GM23248 (cell line): ENCODE measurements around the gene TSPEAR. TPM values are rescaled to one million over a fixed set of nuclear protein-coding genes. Genes with fewer than 3 reads are reported as not detected.

Experiments
- DNase-seq: peaks from one replicate; pipeline ENCODE4 v3.0.0-alpha.2; 2015
- H2AFZ ChIP-seq: fragments of 200-600 bp; sonication (generic); 2 replicates; pipeline ENCODE4 v1.6.1; 2016; ENCODE audit warnings: antibody characterized with exemption
- H3F3A ChIP-seq: fragments of 200-600 bp; sonication (generic); 2 replicates; pipeline ENCODE4 v1.6.1; 2016; ENCODE audit warnings: mild to moderate bottlenecking, antibody characterized with exemption, mixed run types; ENCODE audit not compliant: insufficient read depth
- H3K27ac ChIP-seq: fragments of 200-600 bp; sonication (generic); 2 replicates; pipeline ENCODE4 v1.5.1; 2016; ENCODE audit warnings: mild to moderate bottlenecking
- H3K27me3 ChIP-seq: fragments of 200-600 bp; sonication (generic); replicated peaks from 2 replicates; pipeline ENCODE4 v1.6.1; 2016; ENCODE audit warnings: mild to moderate bottlenecking; ENCODE audit not compliant: insufficient read depth
- H3K36me3 ChIP-seq: fragments of 200-600 bp; sonication (generic); 2 replicates; pipeline ENCODE4 v1.6.1; 2016; ENCODE audit warnings: low read depth, mild to moderate bottlenecking
- H3K4me1 ChIP-seq: fragments of 200-600 bp; sonication (generic); 2 replicates; pipeline ENCODE4 v1.6.1; 2016; ENCODE audit warnings: mild to moderate bottlenecking; ENCODE audit not compliant: insufficient read depth
- H3K4me2 ChIP-seq: fragments of 200-600 bp; sonication (generic); one replicate; pipeline ENCODE4 v1.6.1; 2016; ENCODE audit warnings: mild to moderate bottlenecking; ENCODE audit not compliant: unreplicated experiment
- H3K4me3 ChIP-seq: fragments of 200-600 bp; sonication (generic); 2 replicates; pipeline ENCODE4 v1.5.1; 2016; ENCODE audit warnings: mild to moderate bottlenecking
- H3K79me2 ChIP-seq: fragments of 200-600 bp; sonication (generic); 2 replicates; pipeline ENCODE4 v1.6.1; 2016; ENCODE audit warnings: mild to moderate bottlenecking; ENCODE audit not compliant: insufficient read depth
- H3K9ac ChIP-seq: fragments of 200-600 bp; sonication (generic); 2 replicates; pipeline ENCODE4 v1.6.1; 2016; ENCODE audit warnings: mild to moderate bottlenecking
- H3K9me2 ChIP-seq: fragments of 200-600 bp; sonication (generic); 2 replicates; pipeline ENCODE4 v1.6.1; 2016; ENCODE audit warnings: mixed run types, mild to moderate bottlenecking, moderate library complexity; ENCODE audit not compliant: insufficient read depth
- H3K9me3 ChIP-seq: fragments of 200-600 bp; sonication (generic); one replicate; pipeline ENCODE4 v1.6.1; 2017; ENCODE audit warnings: low read depth
- H4K20me1 ChIP-seq: fragments of 200-600 bp; sonication (generic); 2 replicates; pipeline ENCODE4 v1.6.0; 2016; ENCODE audit not compliant: insufficient read depth
- EZH2 ChIP-seq: fragments of 200-600 bp; sonication (generic); IDR thresholded peaks from 2 replicates; pipeline ENCODE4 v1.6.1; 2018; ENCODE audit warnings: antibody characterized with exemption, mild to moderate bottlenecking; ENCODE audit not compliant: insufficient read depth, poor library complexity, severe bottlenecking
- EZH2phosphoT487 ChIP-seq: fragments of 200-600 bp; sonication (generic); IDR thresholded peaks from 2 replicates; pipeline ENCODE4 v1.6.1; 2018; ENCODE audit warnings: antibody characterized with exemption, moderate library complexity, mild to moderate bottlenecking, low read depth; ENCODE audit not compliant: insufficient read depth
- whole genome bisulfite sequencing, 2 experiments: methylation state at CpG; one replicate each; pipeline ENCODE4 v1.1.6; 2015 to 2017; ENCODE audit warnings: low lambda C conversion rate in 2 of 2, low coverage in 1 of 2; ENCODE audit errors: missing lambda C conversion rate in 2 of 2; 5-methylcytosine and 5-hydroxymethylcytosine counted together
- in situ Hi-C: fragments of 300-500 bp; cut with MboI; formaldehyde crosslinking; loops from 2 replicates; pipeline ENCODE4 v1.15.0; 2020
- polyA plus RNA-seq: library from polyadenylated mRNA; unstranded; fragments of >200 nt; fragmentation: Nextera tagmentation; extraction: Ambion mirVana; gene quantifications from 2 replicates; pipeline ENCODE4 v1.2.1, GENCODE V29; 2016
- total RNA-seq: library from RNA; depleted of rRNA; stranded (reverse); fragments of >200 nt; shearing (Covaris generic); gene quantifications from 2 replicates; pipeline ENCODE4 v1.2.3, GENCODE V29; 2014

The TSPEAR gene
- total and polyA plus RNA-seq, 2 experiments from 2014 or later, result not detected

DNA sequence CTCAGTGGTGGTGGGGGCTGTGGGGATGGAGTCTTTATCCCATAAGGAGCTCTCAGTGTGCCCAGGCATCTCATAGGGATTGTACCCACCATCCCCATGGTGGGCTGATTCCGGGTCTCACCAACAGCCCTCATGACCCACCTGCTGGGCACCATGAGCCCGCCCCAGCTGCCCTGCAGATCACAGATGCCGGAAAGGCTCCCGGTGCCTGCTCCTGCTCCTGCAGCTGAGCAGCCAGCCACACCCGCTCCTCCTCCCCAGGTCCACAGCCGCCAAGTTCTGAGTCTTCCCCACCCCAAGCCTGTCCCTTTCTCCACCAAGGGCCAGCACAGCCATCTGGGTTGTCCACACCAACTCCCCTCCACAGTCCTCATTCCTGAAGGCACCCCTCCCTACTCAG lies 15.5 kb upstream of the TSPEAR start:
- Histone ChIP-seq H3K79me2 (no peaks in the 10 kb centered on the region), H3K27me3 (peaks cover 63% of the 10 kb centered on the region), H3K9me2 (no peaks in the 10 kb centered on the region), H4K20me1 (no peaks in the 10 kb centered on the region), H3K36me3 (no peaks in the 10 kb centered on the region), H3K9ac (no peak overlapping the region), H3K4me3 (no peak overlapping the region), H2AFZ (no peak overlapping the region), H3K4me2 (no peak overlapping the region), H3K27ac (no peak overlapping the region), H3F3A (no peaks in the 10 kb centered on the region), H3K4me1 (no peaks in the 10 kb centered on the region), H3K9me3 (no peaks in the 10 kb centered on the region)
- TF ChIP-seq EZH2, result no peak
- 25 to 32% methylated on average over 3 to 5 of the region's 6 CpGs for WGBS, 2 experiments
- in situ Hi-C loops, result no loop called here
- DNase-seq, result no peak

DNA sequence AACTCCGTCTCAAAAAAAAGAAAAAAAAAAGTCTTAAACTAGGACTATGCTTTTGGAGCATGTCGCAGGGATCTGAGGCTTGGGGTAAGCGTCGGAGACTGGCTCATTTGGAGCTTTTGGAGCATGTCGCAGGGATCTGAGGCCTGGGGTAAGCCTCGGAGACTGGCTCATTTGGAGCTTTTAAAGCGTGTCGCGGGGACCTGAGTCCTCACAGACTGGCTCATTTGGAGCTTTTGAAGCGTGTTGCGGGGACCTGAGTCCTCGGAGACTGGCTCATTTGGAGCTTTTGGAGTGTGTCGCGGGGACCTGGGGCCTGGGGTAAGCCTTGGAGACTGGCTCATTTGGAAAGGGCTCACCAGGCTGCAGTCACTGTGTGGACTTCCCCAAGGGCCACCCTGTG lies 13.6 kb upstream of the TSPEAR start:
- H3K36me3 ChIP-seq, result no peaks in the 10 kb centered on the region
- no peaks in the 10 kb centered on the region for H3K4me1 ChIP-seq
- no peaks in the 10 kb centered on the region for H3K79me2 ChIP-seq
- H3K4me3 ChIP-seq, result no peak overlapping the region
- H3K27ac ChIP-seq, result no peak overlapping the region
- no peak for TF ChIP-seq EZH2phosphoT487
- no peak for TF ChIP-seq EZH2
- no peaks in the 10 kb centered on the region for H3F3A ChIP-seq
- no peaks in the 10 kb centered on the region for H3K9me3 ChIP-seq
- H2AFZ ChIP-seq, result no peak overlapping the region
- in situ Hi-C loops, result no loop called here
- no peaks in the 10 kb centered on the region for H3K9me2 ChIP-seq
- no peak for DNase-seq
- no peak overlapping the region for H3K4me2 ChIP-seq
- H3K27me3 ChIP-seq, result peaks cover 64% of the 10 kb centered on the region
- H3K9ac ChIP-seq, result no peak overlapping the region
- WGBS, 2 experiments, result 67% methylated on average over 14 of the region's 14 CpGs
- no peaks in the 10 kb centered on the region for H4K20me1 ChIP-seq

DNA sequence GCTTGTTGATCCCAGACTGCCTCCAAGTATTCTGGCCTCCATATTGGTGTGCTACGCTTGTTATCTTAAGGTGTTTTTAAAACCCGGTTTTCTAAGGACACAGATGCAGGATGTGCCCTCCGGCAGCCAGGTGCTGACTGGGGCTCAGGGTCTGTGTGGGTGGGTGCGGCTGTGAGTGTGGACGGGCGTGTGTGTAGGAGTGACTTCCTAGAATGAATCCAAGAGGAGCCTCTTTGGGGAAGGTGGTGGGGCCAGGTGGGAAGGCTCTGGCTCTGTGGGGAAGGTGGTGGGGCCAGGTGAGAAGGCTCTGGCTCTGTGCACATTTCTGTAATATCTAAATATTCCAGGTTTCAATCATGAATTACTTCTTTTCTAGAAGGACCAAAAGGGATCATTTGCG lies 12.8 kb upstream of the TSPEAR start:
- DNase-seq, result no peak
- TF ChIP-seq EZH2 (no peak), EZH2phosphoT487 (no peak)
- H3K4me2 ChIP-seq, result no peak overlapping the region
- WGBS, 2 experiments, result 57 to 60% methylated on average over 7 of the region's 7 CpGs
- no peak overlapping the region for H3K9ac ChIP-seq
- no peaks in the 10 kb centered on the region for H3K4me1 ChIP-seq
- H3K27me3 ChIP-seq, result peaks cover 71% of the 10 kb centered on the region
- no peak overlapping the region for H2AFZ ChIP-seq
- H3K27ac ChIP-seq, result no peak overlapping the region
- H3K9me3 ChIP-seq, result no peaks in the 10 kb centered on the region
- H3K79me2 ChIP-seq, result no peaks in the 10 kb centered on the region
- H3K4me3 ChIP-seq, result no peak overlapping the region
- in situ Hi-C loops, result no loop called here
- no peaks in the 10 kb centered on the region for H3K36me3 ChIP-seq
- H3F3A ChIP-seq, result no peaks in the 10 kb centered on the region
- H4K20me1 ChIP-seq, result no peaks in the 10 kb centered on the region
- H3K9me2 ChIP-seq, result no peaks in the 10 kb centered on the region

DNA sequence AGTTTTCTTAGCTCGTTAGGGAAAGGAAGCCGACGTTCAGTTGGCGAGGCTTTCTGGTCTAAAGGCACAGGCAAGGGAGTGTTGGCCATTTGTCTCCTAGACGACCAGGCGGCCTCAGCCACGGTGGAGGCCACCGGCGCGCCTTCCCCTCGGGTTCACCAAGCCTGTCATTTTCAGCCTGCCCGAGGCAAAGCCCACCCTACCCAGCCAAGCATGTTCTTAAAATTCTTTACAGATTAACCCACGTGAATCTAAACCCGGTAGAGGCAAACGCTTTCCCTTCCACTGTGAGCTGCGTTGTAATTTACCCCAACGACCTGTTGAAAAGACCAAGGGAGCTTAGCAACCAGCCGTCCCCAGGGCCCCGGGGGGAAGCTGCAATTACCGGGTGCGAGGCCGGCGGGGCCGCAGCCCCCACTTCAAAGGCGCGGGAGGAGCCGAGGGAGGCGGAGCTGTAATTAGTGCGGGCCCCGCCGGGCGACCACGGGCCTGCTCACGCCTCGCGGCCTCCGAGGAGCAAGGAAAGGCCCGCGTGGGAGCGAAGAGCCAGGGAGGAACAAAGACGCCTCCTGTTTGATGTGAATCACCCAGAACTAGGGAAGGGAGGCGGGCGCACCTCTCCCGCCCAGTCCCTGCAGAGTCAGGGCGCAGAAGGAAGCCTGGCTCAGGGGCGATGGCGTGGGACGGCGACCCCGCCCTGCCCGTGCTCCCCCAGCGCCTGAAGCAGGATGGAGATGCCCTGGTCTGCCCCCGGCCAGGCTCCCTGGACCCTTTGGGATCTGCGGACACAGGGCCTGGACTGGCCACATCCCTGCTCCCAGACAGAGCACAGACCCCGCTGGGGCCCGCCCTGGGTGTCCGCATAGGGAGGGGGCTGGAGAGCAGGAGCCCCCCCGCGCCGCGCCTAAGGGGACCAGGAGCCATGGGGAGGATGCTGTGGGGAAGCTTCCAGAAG lies 12.1 kb upstream of the TSPEAR start:
- Histone ChIP-seq H3K4me3 (no peak overlapping the region), H3F3A (no peaks in the 10 kb centered on the region), H2AFZ (no peak overlapping the region), H3K79me2 (no peaks in the 10 kb centered on the region), H3K9me3 (no peaks in the 10 kb centered on the region), H3K9me2 (no peaks in the 10 kb centered on the region), H4K20me1 (no peaks in the 10 kb centered on the region), H3K27ac (no peak overlapping the region), H3K36me3 (no peaks in the 10 kb centered on the region), H3K4me1 (no peaks in the 10 kb centered on the region), H3K27me3 (peaks cover 78% of the 10 kb centered on the region), H3K9ac (no peak overlapping the region), H3K4me2 (no peak overlapping the region)
- TF ChIP-seq EZH2 (no peak), EZH2phosphoT487 (no peak)
- in situ Hi-C loops, result no loop called here
- DNase-seq, result peak; percentile 31
- 11 to 13% methylated on average over 57 to 58 of the region's 61 CpGs for WGBS, 2 experiments
